ENCODE measurements around the gene CCM2.

Gene CCM2

GRCh38 chr7:45065031-45065995, 65.3 kb downstream of the CCM2 start:
- no peak for DNase-seq (ENCODE audit: low spot score)

DNA sequence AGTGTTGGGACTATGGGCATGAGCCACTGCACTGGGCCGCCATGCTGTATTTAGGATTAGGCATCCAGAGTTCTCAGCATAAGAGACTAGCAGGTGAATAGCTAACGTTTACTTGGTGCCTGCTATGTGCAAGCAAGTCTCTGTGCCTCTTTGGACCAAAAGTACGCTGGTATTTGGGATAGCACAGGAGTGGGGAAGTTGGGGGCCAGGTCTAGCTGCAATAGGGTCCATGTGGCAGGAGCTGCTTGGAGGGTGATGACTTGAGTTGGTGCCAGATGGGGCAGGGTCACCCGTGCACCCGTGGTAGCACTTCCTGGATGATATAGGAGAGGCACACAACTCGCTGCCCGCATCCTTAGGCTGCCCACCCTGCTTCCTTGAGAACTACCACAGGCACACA, 66.4 kb downstream of the CCM2 start:
- no peak for DNase-seq (ENCODE audit: low spot score)

DNA sequence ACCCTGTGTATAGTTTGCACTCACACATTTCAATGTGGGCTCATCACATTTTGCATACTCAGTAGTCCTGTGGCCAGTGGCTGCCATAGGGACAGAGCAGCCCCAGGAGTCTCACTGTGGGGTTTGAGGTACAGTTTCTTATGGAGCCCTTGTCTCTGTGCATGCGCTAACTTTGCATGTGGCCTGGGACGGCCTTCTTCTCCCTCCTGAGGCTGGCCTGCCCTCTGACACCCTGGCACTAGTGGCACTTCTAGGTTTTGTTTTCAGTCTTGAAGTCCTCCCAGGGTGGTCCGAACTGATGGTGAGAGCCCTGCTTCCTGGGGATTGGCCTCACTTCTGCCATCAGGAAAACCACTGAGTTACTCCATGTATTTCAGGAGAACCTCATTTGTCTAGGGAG, 67.6 kb downstream of the CCM2 start:
- DNase-seq (ENCODE audit: low spot score), result no peak

GRCh38 chr7:45068236-45069023, 68.4 kb downstream of the CCM2 start:
- no peak for DNase-seq (ENCODE audit: low spot score)

DNA sequence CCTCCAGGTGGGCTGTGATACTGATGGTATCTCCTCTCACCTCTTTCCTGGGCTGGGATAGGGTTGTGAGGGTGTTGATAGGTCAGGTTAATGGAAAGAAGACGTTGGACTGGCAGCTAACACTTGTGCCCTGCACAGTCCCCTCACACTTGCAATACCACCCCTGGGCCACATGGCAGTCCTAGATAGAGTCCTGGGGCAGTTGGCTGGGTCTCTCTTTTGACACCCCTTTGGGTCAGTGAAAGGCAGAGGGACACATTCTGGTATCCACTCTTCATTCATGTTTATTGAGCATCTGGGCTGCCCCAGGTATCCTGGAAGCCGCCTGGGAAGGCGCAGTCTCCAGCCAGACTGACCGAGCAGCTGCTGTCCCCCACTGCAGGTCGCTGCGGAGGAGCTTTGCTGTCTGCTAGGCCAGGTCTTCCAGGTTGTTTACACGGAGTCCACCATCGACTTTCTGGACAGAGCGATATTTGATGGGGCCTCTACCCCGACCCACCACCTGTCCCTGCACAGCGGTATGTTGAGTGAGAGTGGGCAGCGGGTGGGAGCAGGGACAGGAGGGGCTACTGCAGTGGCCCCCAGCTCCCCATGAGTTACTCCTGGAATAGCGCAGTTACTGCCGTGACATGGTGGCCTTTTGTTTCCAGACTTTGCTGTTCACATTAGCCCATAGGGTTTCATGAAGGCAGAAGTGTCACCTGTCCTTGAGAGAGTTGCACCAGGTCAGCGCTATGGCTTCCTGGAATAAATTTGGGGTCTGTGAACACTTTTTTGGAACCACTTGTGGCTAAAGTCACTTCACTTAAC, 69.6 kb downstream of the CCM2 start:
- no peak for DNase-seq (ENCODE audit: low spot score)

DNA sequence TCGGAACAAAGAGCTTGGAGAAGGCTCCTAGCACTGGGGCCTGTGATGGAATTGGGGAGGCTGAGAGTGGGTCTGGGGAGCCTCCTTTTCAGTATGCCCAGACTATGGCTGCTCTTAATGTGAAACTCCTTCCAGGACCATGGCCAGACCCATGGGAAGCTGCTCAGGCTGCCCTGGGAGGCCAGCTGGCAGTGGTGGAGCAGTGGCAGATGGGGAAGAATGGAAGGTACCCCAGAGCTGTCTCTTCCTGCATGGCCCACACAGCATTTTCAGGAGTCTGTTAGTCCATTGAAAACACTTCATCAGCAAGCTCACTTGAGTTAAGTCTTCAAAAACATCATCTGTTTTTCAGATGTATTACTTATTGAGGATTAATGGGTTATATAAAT, 70.2 kb downstream of the CCM2 start:
- no peak for DNase-seq (ENCODE audit: low spot score)

DNA sequence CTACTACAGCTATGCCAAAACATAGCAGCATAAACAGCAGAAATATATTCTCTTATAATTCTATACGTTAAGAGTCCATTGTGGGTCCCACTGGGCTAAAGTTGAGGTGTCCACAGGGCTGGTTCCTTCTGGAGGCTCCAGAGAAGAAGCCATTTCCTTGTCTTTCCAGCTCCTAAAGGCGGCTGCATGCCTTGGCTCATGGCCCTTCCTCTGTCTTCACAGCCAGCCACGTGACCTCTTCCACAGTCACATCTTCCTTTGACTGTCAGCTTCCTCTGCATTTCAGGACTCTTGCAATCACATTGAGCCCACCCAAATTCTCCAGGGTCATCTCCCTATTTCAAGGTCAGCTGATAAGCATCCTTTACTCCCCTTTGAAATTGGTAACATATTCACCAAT, 71.5 kb downstream of the CCM2 start:
- DNase-seq (ENCODE audit: low spot score), result no peak

DNA sequence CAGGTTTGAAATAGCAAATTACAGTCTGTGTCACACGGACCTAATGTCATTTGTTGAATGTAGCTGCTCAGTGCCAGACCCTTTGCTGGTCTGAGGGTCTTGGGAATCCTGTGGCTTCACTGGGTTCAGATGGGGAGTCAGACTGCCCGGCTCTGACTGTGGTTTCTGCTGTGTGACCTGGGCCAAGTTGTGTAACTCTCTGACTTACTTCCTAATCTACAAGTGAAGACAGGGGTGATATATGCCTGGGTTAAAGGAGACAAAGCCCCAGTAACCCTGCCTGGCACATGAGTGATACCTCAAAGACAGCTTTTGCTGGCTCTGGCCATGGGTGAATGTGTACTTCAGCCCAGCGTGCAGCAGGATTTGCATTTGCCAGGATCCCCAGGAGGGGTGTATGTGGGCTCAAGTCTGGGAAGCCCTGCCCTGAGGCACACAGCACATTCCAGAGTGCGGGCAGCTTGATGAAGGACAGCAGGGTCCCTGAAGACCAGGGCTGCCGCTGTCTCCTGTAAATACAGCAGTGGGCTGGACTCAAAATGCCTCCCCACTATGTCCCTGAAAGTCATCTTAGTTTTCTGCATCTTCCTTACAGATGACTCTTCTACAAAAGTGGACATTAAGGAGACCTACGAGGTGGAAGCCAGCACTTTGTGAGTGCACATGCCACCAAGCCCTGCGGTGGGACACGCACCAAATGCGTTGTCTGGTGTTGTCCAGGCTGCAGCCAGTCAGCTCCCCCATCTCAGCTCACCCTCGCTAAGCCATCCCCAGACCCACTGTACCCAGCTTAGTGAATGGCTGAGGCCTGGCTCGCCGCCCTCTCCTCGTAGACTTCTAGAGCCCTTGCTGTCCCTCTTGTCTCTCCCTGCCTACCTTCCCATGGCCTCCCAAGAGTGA, 72.4 kb downstream of the CCM2 start:
- no peak for DNase-seq (ENCODE audit: low spot score)

DNA sequence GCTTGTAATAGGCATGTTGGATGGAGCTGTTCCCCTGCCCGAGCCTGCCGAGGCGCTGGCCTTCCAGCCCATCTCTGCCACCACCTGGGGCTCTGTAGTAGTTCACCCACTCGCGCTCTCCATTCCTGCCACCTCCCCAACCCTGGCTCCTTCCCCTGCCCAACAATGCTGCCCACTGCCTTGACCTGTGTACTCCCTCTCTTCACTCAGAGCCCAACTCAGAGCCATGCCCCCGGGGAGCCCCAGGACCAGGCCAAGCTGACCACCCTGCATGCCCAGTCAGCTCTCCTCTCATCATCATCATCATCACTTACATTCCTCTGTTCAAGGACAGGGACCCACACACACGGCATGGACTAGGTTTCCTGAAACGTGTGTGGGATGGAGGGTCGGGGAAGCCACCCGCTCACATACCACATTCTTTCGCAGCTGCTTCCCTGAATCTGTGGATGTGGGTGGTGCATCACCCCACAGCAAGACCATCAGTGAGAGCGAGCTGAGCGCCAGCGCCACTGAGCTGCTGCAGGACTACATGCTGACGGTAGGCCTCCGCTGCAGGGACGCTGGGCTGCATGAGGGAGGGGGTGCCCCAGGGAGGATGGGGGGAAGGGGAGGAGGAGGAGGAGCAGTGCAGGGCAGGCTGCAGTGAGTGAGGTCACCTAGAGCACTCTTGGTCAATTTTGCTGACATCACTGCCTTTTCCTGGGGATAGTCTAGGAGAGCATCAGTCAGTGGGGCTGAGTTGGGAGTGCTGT, 73.2 kb downstream of the CCM2 start:
- DNase-seq (ENCODE audit: low spot score), result no peak

- DNase-seq (ENCODE audit: low spot score), result no peak
These were observed 74.0 kb downstream of the CCM2 start for GRCh38 chr7:45073786-45074527.

GRCh38 chr7:45074528-45075354, 74.7 kb downstream of the CCM2 start:
- no peak for DNase-seq (ENCODE audit: low spot score)

GRCh38 chr7:45075355-45075644, 75.3 kb downstream of the CCM2 start:
- DNase-seq (ENCODE audit: low spot score), result no peak

- no peak for DNase-seq (ENCODE audit: low spot score)
These were observed 76.1 kb downstream of the CCM2 start for GRCh38 chr7:45075871-45076796.

GRCh38 chr7:45076946-45077345, 76.9 kb downstream of the CCM2 start:
- DNase-seq (ENCODE audit: low spot score), result no peak

DNA sequence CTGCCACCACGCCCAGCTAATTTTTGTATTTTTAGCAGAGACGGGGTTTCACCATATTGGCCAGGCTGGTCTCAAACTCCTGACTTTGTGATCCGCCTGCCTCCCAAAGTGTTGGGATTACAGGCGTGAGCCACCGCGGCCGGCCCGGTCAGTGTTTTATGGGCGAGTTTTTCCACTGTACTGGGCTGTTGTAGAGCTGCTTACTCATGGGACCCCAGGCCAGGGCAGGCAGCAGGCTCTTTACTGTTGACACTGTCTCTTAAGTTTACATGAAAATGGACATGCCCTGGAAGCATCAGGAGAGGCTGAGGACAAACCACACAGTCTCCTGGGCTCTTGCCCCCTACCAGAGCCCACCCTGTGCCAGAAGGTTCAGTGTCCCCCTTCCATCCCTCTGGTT, 77.6 kb downstream of the CCM2 start:
- DNase-seq (ENCODE audit: low spot score), result no peak

DNA sequence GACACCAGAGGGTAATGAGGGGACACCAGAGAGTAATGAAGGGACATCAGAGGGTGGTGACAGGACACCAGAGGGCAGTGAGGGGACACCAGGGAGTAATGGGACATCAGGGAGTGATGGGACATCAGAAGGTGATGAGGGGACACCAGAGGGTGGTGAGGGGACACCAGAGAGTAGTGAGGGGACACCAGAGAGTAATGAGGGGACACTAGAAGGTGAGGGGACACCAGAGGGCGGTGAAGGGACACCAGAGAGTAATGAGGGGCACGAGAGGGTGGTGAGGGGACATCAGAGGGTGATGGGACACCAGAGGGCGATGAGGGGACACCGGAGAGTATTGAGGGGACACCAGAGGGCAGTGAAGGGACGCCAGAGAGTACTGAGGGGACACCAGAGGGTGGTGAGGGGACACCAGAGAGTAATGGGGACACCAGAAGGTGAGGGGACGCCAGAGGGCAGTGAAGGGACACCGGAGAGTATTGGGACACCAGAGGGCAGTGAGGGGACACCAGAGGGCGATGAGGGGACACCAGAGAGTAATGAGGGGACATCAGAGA, 78.2 kb downstream of the CCM2 start:
- DNase-seq (ENCODE audit: low spot score), result no peak

DNA sequence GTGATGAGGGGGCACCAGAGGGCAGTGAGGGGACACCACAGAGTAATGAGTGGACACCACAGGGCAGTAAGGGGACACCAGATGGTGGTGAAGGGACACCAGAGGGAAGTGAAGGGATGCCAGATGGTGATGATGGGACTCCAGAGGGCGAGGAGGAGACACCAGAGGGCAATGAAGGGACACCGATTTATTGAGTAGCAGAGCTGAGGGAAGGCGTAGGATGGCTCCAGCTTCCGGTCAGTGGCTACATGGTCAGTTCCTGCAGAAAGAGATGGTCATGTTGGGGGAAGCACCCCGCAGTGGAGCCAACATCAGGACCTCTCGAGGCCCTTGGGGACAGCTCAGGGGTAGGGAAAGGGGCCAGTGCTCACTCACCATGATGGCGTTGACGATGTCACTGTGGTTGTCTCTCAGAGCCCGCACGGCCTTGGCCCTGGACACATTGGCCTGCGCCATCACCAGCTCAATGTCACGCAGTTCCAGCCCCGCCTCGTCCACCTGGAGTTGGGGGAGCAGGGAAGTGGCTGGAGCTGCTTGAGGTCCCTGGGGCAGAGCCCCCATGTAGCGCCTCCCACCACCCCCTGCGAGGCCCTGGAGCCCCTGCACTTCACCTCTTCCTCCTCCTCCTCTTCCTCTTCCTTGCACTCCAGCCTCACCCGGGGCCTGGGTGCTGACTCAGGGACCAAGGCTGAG, 80.4 kb downstream of the CCM2 start:
- no peak for DNase-seq (ENCODE audit: low spot score)
